ENCODE measurements around the gene NID1. TPM values are rescaled to one million over a fixed set of nuclear protein-coding genes. Genes with fewer than 3 reads are reported as not detected.
"Not testable (repeated sequence)": the region's sequence is repeated elsewhere in the genome, so short reads cannot be mapped to it uniquely, and the experiment has no call there.

NID1 gene
- total RNA-seq, 1 donor from 2014 or later = 89.4 TPM

DNA sequence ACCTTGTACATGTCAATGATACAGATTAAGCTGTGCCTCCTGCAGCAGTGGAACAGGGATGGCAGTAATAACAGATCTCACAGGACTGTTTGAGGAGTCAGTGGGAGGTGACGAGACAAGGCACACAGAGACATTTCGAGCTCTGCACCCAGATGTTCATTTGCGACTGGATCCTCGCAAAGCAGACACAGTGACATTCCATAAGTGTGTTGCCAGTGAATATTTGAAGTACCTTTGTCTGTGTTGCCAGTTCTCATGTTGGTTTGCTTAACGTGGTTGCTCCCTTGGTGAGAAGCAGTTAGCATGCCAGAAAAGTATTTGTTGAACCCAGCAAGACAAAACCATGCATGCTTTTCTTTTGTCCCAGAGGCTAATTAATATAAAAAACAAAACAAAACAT, 67.0 kb downstream of the NID1 start:
- DNase-seq (ENCODE audit: low spot score) = no peak

DNA sequence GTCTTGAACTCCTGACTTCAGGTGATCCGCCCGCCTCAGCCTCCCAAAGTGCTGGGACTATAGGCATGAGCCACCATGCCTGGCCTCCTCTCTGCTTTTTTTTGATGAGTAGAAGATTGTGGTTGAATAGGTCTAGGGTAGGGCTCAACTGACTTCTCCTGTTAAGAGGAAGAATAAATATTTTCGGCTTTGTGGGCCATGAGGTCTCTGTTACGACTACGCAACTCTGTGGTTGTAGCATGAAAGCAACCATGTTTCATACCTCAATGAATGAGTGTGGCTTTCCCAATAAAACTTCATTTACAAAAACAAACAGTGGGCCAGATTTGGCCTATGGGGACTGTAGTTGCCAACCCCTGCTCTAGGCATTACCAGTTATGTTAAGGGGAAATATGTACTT, 67.8 kb downstream of the NID1 start:
- no peak for DNase-seq (ENCODE audit: low spot score)

DNA sequence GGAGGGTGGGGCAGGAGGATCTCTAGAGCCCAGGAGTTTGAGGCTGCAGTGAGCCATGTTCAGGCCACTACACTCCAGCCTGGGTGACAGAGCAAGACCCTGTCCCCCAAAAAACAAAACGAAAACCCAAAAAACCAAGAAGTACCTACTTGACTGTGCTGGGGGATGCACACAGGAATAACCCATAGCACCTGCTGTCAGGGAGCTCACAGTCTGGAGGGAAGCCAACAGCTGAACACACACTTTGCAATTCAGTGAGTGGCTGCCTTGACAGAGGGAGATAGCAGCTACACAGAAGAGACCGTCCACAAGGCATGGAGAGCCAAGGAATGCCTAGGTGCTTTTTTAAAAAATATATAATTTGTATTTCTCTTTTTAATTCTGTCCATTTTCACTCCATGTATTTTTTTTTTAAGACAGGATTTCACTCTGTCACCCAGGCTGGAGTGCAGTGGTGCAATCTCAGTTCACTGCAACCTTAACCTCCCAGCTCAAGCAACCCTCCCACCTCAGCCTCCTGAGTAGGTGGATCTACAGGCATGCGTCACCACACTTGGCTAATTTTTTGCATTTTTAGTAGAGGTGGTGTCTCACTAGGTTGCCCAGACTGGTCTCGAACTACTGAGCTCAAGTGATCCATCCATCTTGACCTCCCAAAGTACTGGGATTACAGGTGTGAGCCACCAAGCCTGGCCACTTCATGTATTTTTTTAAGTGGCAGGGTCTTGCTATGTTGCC, 68.7 kb downstream of the NID1 start:
- DNase-seq (ENCODE audit: low spot score) = no peak

DNA sequence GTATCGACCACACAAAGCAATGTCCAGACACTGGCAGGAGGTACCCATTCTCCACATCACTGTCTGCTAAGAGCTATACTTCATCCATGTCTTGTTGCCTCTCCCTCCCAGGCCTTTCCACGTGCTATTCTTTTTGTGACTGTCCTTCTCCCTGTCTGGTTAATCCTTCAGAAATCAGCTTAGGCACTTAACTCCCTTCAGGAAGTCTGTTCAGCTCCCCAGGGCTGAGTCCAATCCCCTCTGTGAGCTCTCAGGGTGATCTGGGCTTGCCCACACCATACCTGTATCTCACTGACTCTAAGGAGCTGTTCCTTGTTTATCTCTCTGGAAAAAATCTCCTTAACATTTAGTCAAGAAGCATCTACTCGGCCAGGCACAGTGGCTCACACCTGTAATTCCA, 69.4 kb downstream of the NID1 start:
- no peak for DNase-seq (ENCODE audit: low spot score)

DNA sequence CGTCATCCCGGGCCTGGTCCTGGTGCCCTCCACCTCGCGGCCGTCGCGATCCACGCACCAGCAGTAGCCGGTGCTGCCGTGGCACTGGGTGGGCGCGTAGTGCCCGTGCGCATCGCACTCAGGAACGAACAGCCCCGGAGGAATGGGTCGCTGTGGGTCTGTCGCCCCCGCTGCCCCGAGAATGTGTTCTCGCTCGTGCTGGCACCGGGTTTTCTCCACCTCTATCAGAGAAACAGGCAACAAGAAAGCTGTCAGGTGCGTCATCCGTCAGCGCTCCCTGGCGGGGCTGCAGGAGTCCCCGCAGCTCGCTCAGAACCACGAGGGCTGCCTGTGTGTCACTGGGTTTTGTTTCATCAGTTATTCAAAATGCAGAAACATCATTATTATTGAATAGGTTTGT, 71.2 kb downstream of the NID1 start:
- DNase-seq (ENCODE audit: low spot score) = no peak

DNA sequence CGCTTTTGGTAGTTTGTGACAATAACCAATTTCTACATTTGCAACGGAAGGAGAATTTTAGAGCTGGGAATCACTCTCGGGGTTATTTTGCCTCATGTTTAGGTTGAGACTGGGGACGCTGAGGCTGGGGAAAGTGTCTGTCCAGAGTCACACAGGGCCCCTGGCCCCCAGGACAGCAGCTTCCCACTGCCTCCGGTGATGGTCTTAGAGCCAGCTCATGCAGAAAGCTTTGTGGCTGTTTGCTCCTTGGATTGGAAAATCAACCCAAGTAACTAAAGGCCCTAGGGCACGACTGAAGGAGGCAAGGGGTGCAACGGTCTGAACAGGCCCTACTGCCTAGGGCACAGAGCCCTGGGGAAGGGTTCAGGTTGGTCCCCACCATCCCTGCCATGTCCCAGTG, 72.0 kb downstream of the NID1 start:
- no peak for DNase-seq (ENCODE audit: low spot score)

DNA sequence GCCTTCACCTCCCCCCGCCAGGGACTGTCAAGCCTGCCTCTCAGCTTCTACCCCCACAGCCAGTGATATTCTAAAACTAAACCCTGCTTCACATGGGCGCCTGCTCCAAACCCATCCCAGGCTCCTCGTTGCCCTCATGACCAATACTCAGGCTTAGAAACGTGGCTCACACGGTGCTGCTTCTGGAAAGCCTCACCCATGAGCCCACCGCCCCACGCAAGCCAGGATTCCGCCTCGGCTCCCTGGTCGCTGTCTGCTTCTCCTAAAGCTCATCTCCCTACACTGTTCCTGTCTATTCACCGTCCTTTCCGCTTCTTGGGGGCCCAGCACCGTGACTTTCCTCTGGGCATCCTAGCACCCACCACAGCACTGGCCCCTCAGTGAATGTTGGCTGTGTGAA, 72.5 kb downstream of the NID1 start:
- no peak for DNase-seq (ENCODE audit: low spot score)

DNA sequence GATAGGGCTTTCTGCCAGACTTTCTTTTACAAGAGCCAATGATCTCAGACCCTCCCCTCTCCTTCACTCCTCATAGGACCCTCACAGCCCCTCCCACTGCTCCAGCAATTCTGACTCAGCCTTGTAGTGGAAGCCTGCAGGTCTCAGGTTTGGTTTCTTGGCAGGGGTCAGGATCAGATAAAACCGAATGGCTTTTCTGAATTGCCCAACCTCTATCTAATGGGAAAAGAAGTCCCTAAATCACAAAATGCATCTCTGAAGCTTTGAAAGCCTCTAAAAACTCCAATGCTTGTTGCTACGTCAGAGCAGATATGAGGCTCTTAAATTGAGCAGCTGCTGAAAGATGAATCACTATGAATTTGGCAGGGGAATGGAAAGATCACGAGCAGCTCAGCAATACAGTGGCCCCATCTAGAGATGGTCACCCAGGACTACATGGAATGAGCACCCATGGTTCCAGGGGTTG, 74.5 kb downstream of the NID1 start:
- no peak for DNase-seq (ENCODE audit: low spot score)

DNA sequence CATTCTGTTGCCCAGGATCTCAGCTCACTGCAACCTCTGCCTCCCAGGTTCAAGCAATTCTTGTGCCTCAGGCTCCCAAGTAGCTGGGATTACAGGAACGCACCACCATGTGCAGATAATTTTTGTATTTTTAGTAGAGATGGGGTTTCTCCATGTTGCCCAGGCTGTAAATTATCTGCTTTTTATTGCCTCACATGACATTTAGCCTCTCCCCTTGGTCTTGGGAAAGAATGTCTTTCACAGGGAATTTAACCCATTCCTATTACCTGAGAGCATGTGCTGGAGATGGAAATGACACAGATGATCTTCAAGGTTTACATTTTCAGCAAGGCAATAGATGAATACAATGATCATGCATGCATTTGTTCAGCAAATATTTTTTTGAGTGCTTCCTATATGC, 75.8 kb downstream of the NID1 start:
- DNase-seq (ENCODE audit: low spot score) = no peak

DNA sequence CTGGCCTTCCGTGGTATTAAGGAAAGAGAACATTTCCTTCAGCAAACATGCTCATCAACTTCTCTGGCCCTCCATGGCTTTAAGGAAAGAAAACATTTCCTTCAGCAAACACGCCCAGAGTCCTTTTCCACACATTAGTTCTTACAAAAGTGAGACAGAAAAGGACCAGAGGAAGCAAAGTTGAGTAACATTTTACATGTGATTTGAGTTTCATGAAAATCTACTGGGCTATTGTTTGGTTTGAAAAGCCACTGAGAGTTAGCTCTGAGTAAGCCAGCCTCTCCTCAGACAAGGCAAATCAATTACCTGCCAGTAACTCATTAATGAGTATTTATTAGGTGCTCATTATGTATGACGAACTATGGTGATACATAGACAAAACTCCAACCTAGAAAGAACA, 78.0 kb downstream of the NID1 start:
- DNase-seq (ENCODE audit: low spot score) = no peak

DNA sequence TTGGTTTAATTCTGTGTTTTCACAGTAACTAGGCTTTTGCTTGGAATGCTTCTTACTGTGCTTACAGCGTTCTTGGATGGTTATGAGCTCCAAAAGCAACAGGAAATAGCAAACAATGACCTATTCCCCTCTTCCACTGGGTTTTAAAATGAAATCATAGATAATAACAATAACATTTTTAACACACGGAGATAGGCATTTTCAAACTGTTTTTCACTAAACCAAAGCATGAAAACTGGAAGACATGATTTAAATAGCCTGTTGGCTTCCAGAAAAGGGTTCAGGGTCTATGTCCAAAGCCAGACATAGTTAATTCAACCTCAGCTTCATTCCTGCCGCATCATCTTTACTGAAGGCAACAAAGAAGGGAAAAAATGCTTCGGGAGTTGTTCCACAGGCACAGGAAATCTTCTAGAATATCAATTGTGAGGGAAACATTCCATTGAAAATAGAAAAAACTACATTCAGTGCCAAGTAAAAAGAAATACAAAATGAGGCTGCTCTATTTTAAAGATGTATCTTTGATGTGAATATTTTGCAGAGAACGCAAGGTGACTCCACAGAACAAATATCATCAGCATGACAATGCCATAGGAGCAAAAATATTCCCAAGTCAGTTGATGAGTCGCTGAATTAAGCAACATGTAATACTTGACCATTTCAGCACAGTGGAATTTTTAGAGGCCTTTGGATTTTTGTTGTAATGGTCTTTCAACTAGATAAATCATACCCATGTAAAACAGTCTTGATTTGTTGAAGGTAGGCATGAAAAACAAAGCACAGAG, 80.7 kb downstream of the NID1 start:
- no peak for DNase-seq (ENCODE audit: low spot score)

DNA sequence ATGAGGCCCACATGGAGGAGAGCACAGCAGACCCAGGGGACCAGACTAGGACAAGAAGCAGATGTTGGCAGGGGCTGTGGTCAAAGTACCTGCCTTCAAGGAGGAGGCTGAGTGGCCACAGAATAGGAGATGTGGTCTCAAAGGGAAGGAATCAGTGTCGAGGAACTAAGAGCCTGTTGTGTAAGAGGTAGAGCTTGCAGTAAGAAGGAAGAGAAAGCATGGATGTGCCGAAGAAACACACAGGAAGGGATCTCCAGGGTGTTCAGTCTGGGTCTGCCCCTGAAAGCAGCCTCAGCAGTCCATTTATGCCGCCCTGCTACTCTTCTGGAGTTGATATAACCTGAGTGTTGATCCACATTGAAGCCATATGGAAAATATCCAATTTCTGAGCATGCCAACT, 83.9 kb downstream of the NID1 start:
- no peak for DNase-seq (ENCODE audit: low spot score)

DNA sequence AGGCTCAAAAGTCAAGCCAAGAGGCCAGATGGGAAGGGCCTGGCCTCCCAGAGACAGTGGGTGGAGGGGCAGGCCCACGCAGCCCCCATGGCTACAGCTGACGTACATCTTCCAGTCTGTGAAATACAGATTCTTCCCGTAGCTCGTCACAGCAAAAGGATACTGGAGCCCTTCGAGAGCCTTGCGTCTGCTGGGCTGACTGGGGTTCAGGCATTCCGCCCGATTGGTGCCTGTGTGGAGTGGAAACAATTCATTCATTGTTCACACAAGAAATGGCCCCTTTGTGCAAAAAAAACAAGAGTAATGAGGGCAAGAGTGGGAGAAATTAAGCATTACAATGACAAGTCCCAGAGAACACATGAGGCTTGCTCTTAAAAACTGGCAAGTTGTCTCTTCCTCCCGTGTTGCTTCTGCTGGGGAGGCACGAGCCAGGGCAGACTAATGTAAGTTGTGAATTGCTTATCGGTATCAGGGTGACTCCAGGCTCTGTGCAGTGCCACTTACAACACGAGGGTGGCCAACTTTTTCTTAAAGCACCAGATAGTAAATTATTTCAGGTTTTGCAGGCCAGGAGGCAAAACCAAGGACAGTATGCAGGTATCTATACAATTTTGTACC, 85.1 kb downstream of the NID1 start:
- DNase-seq (ENCODE audit: low spot score) = no peak

DNA sequence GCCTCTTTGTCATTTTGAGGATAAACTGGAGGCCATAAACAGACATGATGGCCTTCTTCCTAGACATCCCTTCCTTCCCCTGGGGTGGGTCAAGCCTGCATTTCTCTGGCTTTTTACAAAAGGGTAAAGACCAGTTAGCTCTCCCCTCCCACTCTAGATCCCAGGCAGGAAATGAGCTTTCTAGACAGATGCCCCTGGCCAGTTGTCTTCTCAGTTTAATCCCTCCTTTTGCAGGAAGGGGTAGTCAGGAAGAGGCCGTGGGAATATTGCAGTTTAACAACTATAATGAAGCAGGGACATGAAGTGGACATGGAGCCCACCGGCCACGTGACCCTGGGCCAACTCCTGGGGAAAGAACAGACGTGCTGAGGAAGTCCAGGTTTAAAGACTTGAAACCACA, 85.7 kb downstream of the NID1 start:
- no peak for DNase-seq (ENCODE audit: low spot score)

DNA sequence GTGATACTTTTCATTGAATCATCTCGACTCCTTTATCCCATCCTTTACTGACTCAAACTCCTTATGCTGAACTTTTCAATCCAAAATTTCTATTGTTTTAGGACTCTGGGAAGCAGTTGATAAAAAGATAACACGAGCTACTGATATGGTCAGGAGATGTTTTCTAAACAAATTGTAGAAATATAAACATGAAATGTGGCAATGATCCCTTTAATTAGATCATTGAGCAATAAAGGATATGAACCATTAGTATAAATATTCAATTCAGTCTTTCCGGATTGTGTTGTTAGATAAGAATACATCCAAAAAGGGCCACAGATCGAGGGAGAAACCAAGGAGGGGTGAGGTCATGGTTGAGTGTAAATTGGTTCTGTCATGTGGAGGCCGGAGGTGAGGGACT, 88.4 kb downstream of the NID1 start:
- DNase-seq (ENCODE audit: low spot score) = no peak

DNA sequence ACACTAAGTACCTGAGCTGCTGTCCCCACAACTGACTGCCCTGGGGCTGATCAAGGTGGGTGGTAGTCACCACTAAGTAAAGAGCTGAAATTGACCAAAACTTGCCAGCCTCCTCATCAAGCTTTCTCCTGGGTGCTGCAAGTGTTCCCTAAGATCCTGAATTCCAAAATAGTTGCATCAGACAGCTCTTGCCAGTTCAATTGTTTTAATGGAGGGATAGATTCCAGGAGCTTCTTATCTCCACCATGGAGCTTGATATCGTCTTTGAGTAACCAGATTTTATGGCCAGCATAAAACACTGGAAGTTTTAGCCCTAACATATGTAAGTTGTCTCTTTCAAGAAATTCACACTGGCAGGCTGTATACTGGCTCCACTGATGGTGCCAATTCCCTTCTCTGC, 90.3 kb downstream of the NID1 start:
- no peak for DNase-seq (ENCODE audit: low spot score)

DNA sequence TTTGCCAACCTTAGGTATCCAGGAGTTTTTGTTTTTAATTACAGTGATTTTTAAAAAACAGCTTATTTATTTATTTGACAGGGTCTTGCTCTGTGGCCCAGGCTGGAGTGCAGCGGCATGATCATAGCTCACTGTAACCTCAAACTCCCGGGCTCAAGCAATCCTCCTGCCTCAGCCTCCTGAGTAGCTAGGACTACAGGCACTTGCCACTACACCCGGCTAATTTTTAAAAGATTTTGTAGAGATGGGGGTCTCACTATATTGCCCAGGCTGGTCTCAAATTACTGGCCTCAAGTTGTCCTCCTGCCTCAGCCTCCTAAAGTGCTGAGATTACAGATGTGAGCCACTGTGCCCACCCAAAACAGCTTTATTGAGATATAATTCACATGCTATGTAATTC, 92.2 kb downstream of the NID1 start:
- DNase-seq (ENCODE audit: low spot score) = not testable (repeated sequence)

DNA sequence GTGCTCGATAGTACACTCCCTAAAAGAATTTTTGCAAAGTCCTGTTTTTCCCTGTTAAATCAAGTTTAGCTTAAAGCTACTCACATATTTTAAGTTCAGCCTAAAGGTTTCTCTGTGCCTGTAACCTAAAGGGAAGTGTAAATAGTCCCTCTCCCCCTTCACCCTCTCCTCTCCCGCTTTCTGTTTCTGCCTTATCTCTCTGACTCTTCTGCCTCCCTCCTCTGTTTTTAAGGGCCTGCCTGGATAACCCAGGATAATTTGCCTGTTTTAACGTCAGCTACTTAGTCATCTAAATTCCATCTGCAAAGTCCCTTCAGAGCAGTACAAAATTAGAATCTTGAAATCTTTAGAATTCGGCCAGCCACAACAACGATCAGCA, 92.6 kb downstream of the NID1 start:
- no peak for DNase-seq (ENCODE audit: low spot score)

DNA sequence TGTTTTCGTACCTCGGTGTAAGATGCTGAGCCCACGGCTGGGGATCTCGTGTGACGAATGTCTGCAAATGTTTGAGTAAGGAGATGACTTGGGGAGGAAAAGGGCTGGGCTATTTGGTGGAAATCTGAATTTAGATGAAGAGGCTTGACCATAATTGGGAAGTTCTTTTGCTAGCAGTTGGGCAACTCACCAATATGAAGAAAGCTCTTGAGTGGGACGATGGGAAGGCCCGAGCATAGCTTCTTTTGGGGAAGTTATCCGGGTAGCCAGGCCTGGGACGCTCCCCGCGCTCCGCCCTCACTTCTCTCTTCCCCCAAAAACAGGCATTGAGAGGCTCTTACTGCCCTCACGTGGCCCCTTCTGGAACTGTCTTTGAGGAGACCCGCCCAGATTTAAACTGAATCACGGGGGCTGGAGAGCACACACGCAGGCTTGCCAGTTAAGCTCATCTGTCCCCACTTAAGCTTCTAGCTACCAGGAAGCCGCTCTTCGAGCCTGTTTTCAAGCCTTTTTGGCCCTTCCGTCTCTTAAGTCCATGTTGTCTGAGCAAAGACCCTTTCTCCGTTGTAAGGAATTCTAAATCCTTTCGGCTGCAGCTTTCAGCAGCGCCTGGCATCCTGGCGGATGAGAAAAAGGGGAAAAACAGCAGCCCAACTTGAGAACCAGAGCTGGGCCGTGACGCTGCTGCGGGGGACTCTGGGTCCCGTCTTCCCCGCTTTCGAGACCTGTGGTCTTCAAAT, 93.1 kb downstream of the NID1 start:
- peak; percentile 92 for DNase-seq (ENCODE audit: low spot score)

DNA sequence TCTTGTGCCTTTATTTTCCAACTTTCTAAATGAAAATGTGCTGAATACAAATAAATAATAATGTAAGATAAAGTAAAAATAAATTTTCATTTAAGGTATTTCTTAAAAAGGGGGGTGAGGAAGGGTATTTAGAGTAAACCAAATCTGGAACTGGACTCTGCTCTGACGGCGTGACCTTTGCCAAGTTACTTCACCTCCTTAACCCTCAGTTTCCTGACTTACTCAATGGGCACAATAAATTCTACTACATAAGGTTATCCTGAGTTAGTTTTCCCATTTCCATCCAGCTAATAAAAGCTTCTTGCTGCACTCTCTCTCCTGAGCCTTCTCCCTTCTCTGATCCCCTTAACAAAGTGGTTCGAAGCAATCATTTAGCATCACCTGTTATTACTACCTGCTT, 93.9 kb downstream of the NID1 start:
- no peak for DNase-seq (ENCODE audit: low spot score)

DNA sequence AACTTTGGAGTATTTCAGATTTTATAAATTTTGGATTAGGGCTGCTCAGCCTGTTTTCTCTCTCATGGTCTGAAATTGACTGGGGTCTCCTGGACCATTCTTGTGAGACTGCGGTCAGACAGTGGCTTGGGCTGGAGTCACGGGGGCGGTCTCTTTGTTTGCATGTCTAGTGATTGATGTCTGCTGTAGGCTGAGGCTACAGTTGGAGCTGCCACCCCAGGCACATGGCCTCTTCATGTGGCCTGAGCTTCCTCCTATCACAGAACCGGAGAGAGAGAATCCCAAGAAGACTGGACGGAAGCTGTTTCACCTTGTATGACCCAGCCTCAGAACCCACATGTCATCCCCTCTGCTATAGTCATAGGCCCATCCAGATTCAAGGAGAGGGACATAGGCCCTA, 96.1 kb downstream of the NID1 start:
- no peak for DNase-seq (ENCODE audit: low spot score)

DNA sequence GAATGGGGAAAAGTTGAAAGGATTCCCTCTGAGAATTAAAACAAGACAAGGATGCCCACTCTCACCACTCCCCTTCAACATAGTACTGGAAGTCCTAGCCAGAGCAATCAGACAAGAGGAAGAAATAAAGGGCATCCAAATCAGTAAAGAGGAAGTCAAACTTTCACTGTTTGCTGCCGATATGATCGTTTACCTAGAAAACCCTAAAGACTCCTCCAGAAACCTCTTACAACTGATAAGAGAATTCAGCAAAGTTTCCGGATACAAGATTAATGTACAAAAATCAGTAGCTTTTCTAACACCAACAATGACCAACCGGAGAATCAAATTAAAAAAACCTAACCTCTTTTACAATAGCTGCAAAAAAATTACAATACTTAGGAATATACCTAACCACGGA, 98.8 kb downstream of the NID1 start:
- DNase-seq (ENCODE audit: low spot score) = not testable (repeated sequence)

Measured in mucosa of gallbladder (tissue), 1 donor.